B cell (primary cell): ENCODE measurements around the gene CKM. TPM values are rescaled to one million over a fixed set of nuclear protein-coding genes. Genes with fewer than 3 reads are reported as not detected.

ENCODE experiments used
- ATAC-seq: fragments of 200-7000 bp; cut with Tn5 transposase; one replicate; pipeline ENCODE4 v1.10.0; 2021; ENCODE audit warnings: low read depth, mild to moderate bottlenecking, moderate number of reproducible peaks, moderate library complexity
- CTCF ChIA-PET: fragments of 350-600 bp; sonication (Branson Sonifier 250); formaldehyde crosslinking; loops from one replicate; lab custom pipeline; 2021; ENCODE audit warnings: antibody characterized with exemption, inconsistent platforms; lab: Charles Lee
- POLR2A ChIA-PET: fragments of 350-600 bp; sonication (Branson Sonifier 250); formaldehyde crosslinking; loops from one replicate; lab custom pipeline; 2021; ENCODE audit warnings: antibody characterized with exemption; lab: Charles Lee
- DNase-seq: peaks from one replicate; pipeline ENCODE4 v3.0.0; 2013
- H2AFZ ChIP-seq: 2 replicates; pipeline ENCODE4 v1.6.1; 2012; ENCODE audit warnings: mild to moderate bottlenecking, low read depth, low read length; ENCODE audit not compliant: insufficient read depth, poor library complexity, severe bottlenecking
- H3K27ac ChIP-seq, 2 donors: 1 replicate in 1 of 2; 2 replicates in 1 of 2; pipeline ENCODE4 v1.5.1; 2012 to 2013; ENCODE audit warnings: low read length in 2 of 2, mild to moderate bottlenecking in 2 of 2, moderate library complexity in 1 of 2
- H3K27me3 ChIP-seq, 4 experiments: fragments of 200-600 bp in 1 of 4; sonication (generic) in 1 of 4; replicated peaks in 1 of 4; 1 replicate in 2 of 4; 2 replicates in 2 of 4; pipeline versions ENCODE4 v1.6.1 to v1.7.0; 2013 to 2016; ENCODE audit warnings: low read length in 3 of 4, mild to moderate bottlenecking in 2 of 4, mixed read lengths in 1 of 4, moderate library complexity in 1 of 4; ENCODE audit not compliant: insufficient read depth in 4 of 4, control insufficient read depth in 3 of 4; ENCODE audit errors: control extremely low read depth in 1 of 4
- H3K36me3 ChIP-seq, 2 experiments: replicated peaks in 1 of 2; 1 replicate in 1 of 2; 2 replicates in 1 of 2; pipeline versions ENCODE4 v1.6.1 to v1.7.1; 2013; ENCODE audit warnings: low read length in 1 of 2; ENCODE audit not compliant: insufficient read depth in 2 of 2, control insufficient read depth in 1 of 2; ENCODE audit errors: control extremely low read depth in 1 of 2, extremely low read depth in 1 of 2
- H3K4me1 ChIP-seq, 2 donors: fragments of 200-600 bp in 1 of 2; sonication (generic) in 1 of 2; 1 replicate in 1 of 2; 2 replicates in 1 of 2; pipeline versions ENCODE4 v1.5.1 to v1.6.1; 2013 to 2017; ENCODE audit warnings: low read length in 2 of 2; ENCODE audit not compliant: control insufficient read depth in 2 of 2, insufficient read depth in 2 of 2
- H3K4me2 ChIP-seq: replicated peaks from 2 replicates; pipeline ENCODE3; 2012; ENCODE audit warnings: mild to moderate bottlenecking, low read depth, low read length; ENCODE audit not compliant: poor library complexity, severe bottlenecking
- H3K4me3 ChIP-seq, 5 experiments: fragments of 200-600 bp in 1 of 5; sonication (generic) in 1 of 5; 1 replicate in 3 of 5; 2 replicates in 2 of 5; pipeline versions ENCODE4 v1.5.1 to v1.7.0; 2011 to 2016; ENCODE audit warnings: low read length in 4 of 5, mild to moderate bottlenecking in 4 of 5, low read depth in 2 of 5, control low read depth in 1 of 5, moderate library complexity in 1 of 5; ENCODE audit not compliant: insufficient read depth in 1 of 5; ENCODE audit errors: control extremely low read depth in 1 of 5, extremely low read depth in 1 of 5
- H3K79me2 ChIP-seq: fragments of 200-600 bp; sonication (generic); one replicate; pipeline ENCODE4 v1.6.0; 2016; ENCODE audit warnings: low read length; ENCODE audit not compliant: control insufficient read depth, insufficient read depth
- H3K9ac ChIP-seq: fragments of 200-600 bp; sonication (generic); 2 replicates; pipeline ENCODE4 v1.6.1; 2017; ENCODE audit warnings: mild to moderate bottlenecking, low read length, moderate library complexity
- H3K9me3 ChIP-seq, 3 donors: one replicate each; pipeline versions ENCODE4 v1.6.1 to v1.7.1; 2013; ENCODE audit warnings: low read length in 2 of 3; ENCODE audit not compliant: control insufficient read depth in 2 of 3, insufficient read depth in 1 of 3; ENCODE audit errors: control extremely low read depth in 1 of 3
- H4K20me1 ChIP-seq: 2 replicates; pipeline ENCODE4 v1.6.0; 2012; ENCODE audit warnings: mild to moderate bottlenecking, low read length; ENCODE audit not compliant: insufficient read depth, control insufficient read depth, poor library complexity, severe bottlenecking
- H3K27ac Mint-ChIP-seq: one replicate; pipeline ENCODE4 v1.8.0; 2021; ENCODE audit warnings: mixed read lengths
- H3K27me3 Mint-ChIP-seq: one replicate; pipeline ENCODE4 v1.8.0; 2021; ENCODE audit warnings: mixed read lengths
- H3K4me1 Mint-ChIP-seq: one replicate; pipeline ENCODE4 v1.8.0; 2021; ENCODE audit warnings: mixed read lengths
- H3K4me3 Mint-ChIP-seq: one replicate; pipeline ENCODE4 v1.8.0; 2021; ENCODE audit warnings: mixed read lengths
- H3K9me3 Mint-ChIP-seq: one replicate; pipeline ENCODE4 v1.8.0; 2022; ENCODE audit warnings: mixed read lengths; ENCODE audit not compliant: insufficient read depth
- CTCF ChIP-seq: fragments of 200-600 bp; IDR thresholded peaks from one replicate; pipeline ENCODE4 v1.8.0; 2022; ENCODE audit warnings: antibody characterized with exemption, mild to moderate bottlenecking
- EZH2 ChIP-seq: IDR thresholded peaks from 2 replicates; pipeline ENCODE4 v1.6.1; 2012; ENCODE audit warnings: borderline replicate concordance, low read depth, mild to moderate bottlenecking, moderate library complexity, low read length; ENCODE audit not compliant: insufficient read depth, poor library complexity, severe bottlenecking
- WGBS: methylation state at CpG from one replicate; pipeline ENCODE4 v1.1.5; 2013; ENCODE audit warnings: missing lambda C conversion rate; ENCODE audit not compliant: insufficient coverage; 5-methylcytosine and 5-hydroxymethylcytosine counted together
- intact Hi-C: fragments of 100-400 bp; cut with micrococcal nuclease; formaldehyde crosslinking; loops from one replicate; pipeline ENCODE4 v1.10.0; 2022
- polyA plus RNA-seq: library from polyadenylated mRNA; depleted of rRNA; stranded (reverse); fragments of >200 nt; gene quantifications from 2 replicates; pipeline ENCODE4 v1.2.3, GENCODE V29; 2012
- total RNA-seq, 2 donors: library from RNA; stranded (reverse); fragments of 120-200 nt in 1 of 2; gene quantifications; 1 replicate in 1 of 2; 2 replicates in 1 of 2; pipeline versions ENCODE4 v1.2.3 to v1.2.4, GENCODE V29; 2013 to 2022

The CKM gene
- total and polyA plus RNA-seq, 2 donors (not counting 1 experiment from before 2014, with no cell fraction given) = not detected

- Histone ChIP-seq H3K9ac (no peak overlapping the region), H4K20me1 (no peaks in the 10 kb centered on the region), H2AFZ (peak overlapping the region; percentile 10), H3K36me3 (no peaks in the 10 kb centered on the region), H3K4me3 (no peak overlapping the region), H3K4me1 (peaks cover 0 to 4% of the 10 kb centered on the region in 2 donors), H3K9me3 (peaks cover 0 to 5% (median 0%) of the 10 kb centered on the region in 3 donors), H3K79me2 (no peaks in the 10 kb centered on the region), H3K4me2 (no peak overlapping the region), H3K27ac (no peak overlapping the region), H3K27me3 (peaks cover 0 to 31% (median 10%) of the 10 kb centered on the region in 4 experiments)
- ATAC-seq (no peak), DNase-seq (no peak)
- Mint-ChIP-seq H3K4me3 (no peak overlapping the region), H3K27me3 (peaks cover 26% of the 10 kb centered on the region), H3K9me3 (no peaks in the 10 kb centered on the region), H3K4me1 (peaks cover 2% of the 10 kb centered on the region), H3K27ac (no peak overlapping the region)
- CTCF ChIA-PET = no interaction called here
- POLR2A ChIA-PET = no interaction called here
- 2% methylated on average over 24 of the region's 30 CpGs for WGBS
- no peak for TF ChIP-seq EZH2
- no peak for TF ChIP-seq CTCF
- intact Hi-C loops = no loop called here
Measured at GRCh38 chr19:45323671-45324081, 1.0 kb upstream of the CKM start.

- Histone ChIP-seq H3K4me1 (peaks cover 0 to 4% of the 10 kb centered on the region in 2 donors), H3K27ac (no peak overlapping the region), H2AFZ (no peak overlapping the region), H3K9ac (no peak overlapping the region), H3K79me2 (no peaks in the 10 kb centered on the region), H3K27me3 (peaks cover 0 to 39% (median 10%) of the 10 kb centered on the region in 4 experiments), H3K4me2 (no peak overlapping the region), H3K36me3 (no peaks in the 10 kb centered on the region), H3K4me3 (no peak overlapping the region), H4K20me1 (no peaks in the 10 kb centered on the region), H3K9me3 (peaks cover 0 to 5% (median 0%) of the 10 kb centered on the region in 3 donors)
- H3K9me3 Mint-ChIP-seq = no peaks in the 10 kb centered on the region
- H3K27ac Mint-ChIP-seq = no peak overlapping the region
- intact Hi-C loops = no loop called here
- ChIA-PET POLR2A (no interaction called here), CTCF (no interaction called here)
- TF ChIP-seq EZH2 (no peak), CTCF (no peak)
- WGBS = 83% methylated on average over 7 of the region's 11 CpGs
- DNase-seq = no peak
- H3K4me1 Mint-ChIP-seq = peaks cover 2% of the 10 kb centered on the region
- no peak overlapping the region for H3K4me3 Mint-ChIP-seq
- ATAC-seq = no peak
- peaks cover 31% of the 10 kb centered on the region for H3K27me3 Mint-ChIP-seq
Measured at GRCh38 chr19:45322311-45322710, 364 bp downstream of the CKM start.
